GM21390 (cell line): ENCODE data around the gene PCDH12.

Source experiments
- ATAC-seq: cut with Tn5 transposase; IDR thresholded peaks from one replicate; pipeline ENCODE4 v1.9.1; 2021; ENCODE audit not compliant: unreplicated experiment

PCDH12 gene

GRCh38 chr5:141966963-141967333 lies 8.9 kb upstream of the PCDH12 start:
- no peak for ATAC-seq

GRCh38 chr5:141966275-141966962 lies 8.4 kb upstream of the PCDH12 start:
- no peak for ATAC-seq

GRCh38 chr5:141965071-141965470 lies 7.1 kb upstream of the PCDH12 start:
- ATAC-seq, result no peak

GRCh38 chr5:141963701-141964100 lies 5.7 kb upstream of the PCDH12 start:
- no peak for ATAC-seq

GRCh38 chr5:141961466-141961865 lies 3.5 kb upstream of the PCDH12 start:
- ATAC-seq, result no peak

- peak; percentile 96 for ATAC-seq
Observed at GRCh38 chr5:141960449-141961323, 2.7 kb upstream of the PCDH12 start.

- ATAC-seq, result no peak
Observed at GRCh38 chr5:141960018-141960417, 2.0 kb upstream of the PCDH12 start.

GRCh38 chr5:141958546-141959172 lies 657 bp upstream of the PCDH12 start:
- ATAC-seq, result no peak

- ATAC-seq, result no peak
Observed at GRCh38 chr5:141957367-141957996, 520 bp downstream of the PCDH12 start.

GRCh38 chr5:141954194-141954593 lies 3.8 kb downstream of the PCDH12 start:
- ATAC-seq, result no peak

- ATAC-seq, result no peak
Observed at GRCh38 chr5:141952020-141952419, 6.0 kb downstream of the PCDH12 start.

- ATAC-seq, result peak; percentile 90
Observed at GRCh38 chr5:141951332-141951781, 6.6 kb downstream of the PCDH12 start.

- ATAC-seq, result no peak
Observed at GRCh38 chr5:141950207-141951005, 7.6 kb downstream of the PCDH12 start.

GRCh38 chr5:141949511-141949910 lies 8.5 kb downstream of the PCDH12 start:
- ATAC-seq, result no peak

- ATAC-seq, result no peak
Observed at GRCh38 chr5:141948812-141949211, 9.2 kb downstream of the PCDH12 start.

- ATAC-seq, result no peak
Observed at GRCh38 chr5:141947316-141947715, 10.7 kb downstream of the PCDH12 start.

GRCh38 chr5:141945511-141946051 lies 12.4 kb downstream of the PCDH12 start:
- no peak for ATAC-seq

- ATAC-seq, result no peak
Observed at GRCh38 chr5:141944076-141944475, 13.9 kb downstream of the PCDH12 start.

GRCh38 chr5:141942185-141942857 lies 15.7 kb downstream of the PCDH12 start:
- ATAC-seq, result no peak

GRCh38 chr5:141941779-141942178 lies 16.2 kb downstream of the PCDH12 start:
- ATAC-seq, result no peak
